Adipocyte (in vitro differentiated cells): ENCODE results near the gene TRRAP.

ENCODE experiments used
- DNase-seq: peaks from one replicate; pipeline ENCODE4 v3.0.0-alpha.2; 2015; ENCODE audit warnings: low read depth
- H3K27me3 ChIP-seq: replicated peaks from 2 replicates; pipeline ENCODE4 v1.7.0; 2013; ENCODE audit warnings: mild to moderate bottlenecking, low read length, moderate library complexity; ENCODE audit not compliant: control insufficient read depth, insufficient read depth
- H3K36me3 ChIP-seq: 2 replicates; pipeline ENCODE4 v1.7.0; 2013; ENCODE audit warnings: low read length, mild to moderate bottlenecking, moderate library complexity; ENCODE audit not compliant: control insufficient read depth, insufficient read depth, severe bottlenecking
- H3K4me1 ChIP-seq: 2 replicates; pipeline ENCODE4 v1.7.0; 2013; ENCODE audit warnings: mild to moderate bottlenecking, low read length, moderate library complexity; ENCODE audit not compliant: control insufficient read depth, insufficient read depth
- H3K4me3 ChIP-seq: 2 replicates; pipeline ENCODE4 v1.7.0; 2013; ENCODE audit warnings: mild to moderate bottlenecking, low read length, moderate library complexity
- H3K9ac ChIP-seq: 2 replicates; pipeline ENCODE4 v1.7.0; 2013; ENCODE audit warnings: mild to moderate bottlenecking, low read length, moderate library complexity
- H3K9me3 ChIP-seq: 2 replicates; pipeline ENCODE4 v1.7.0; 2013; ENCODE audit warnings: mild to moderate bottlenecking, low read length, moderate library complexity; ENCODE audit not compliant: control insufficient read depth

Gene TRRAP

DNA sequence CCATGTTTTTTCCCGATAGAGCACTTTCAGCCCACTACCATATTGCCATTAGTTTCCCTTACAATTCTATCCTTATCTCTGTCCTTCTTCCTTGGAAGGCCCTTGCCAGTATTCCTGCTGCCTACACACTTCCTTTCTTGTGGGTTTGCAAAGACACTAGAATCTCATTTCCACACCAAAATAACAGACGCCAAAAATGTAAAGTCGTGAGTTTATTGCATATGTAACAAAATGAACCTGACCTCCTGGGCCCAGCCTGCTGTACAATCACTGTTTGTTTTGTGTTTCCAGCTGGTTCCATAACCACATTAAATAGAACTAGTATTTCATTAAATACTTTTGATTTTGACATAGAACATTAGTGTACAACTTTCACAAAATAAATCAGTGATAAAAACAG lies 148.9 kb downstream of the TRRAP start:
- Histone ChIP-seq H3K9me3 (no peaks in the 10 kb centered on the region), H3K4me3 (no peak overlapping the region), H3K27me3 (no peaks in the 10 kb centered on the region), H3K36me3 (peaks cover 42% of the 10 kb centered on the region), H3K4me1 (peaks cover 47% of the 10 kb centered on the region), H3K9ac (no peak overlapping the region)
- DNase-seq = no peak

DNA sequence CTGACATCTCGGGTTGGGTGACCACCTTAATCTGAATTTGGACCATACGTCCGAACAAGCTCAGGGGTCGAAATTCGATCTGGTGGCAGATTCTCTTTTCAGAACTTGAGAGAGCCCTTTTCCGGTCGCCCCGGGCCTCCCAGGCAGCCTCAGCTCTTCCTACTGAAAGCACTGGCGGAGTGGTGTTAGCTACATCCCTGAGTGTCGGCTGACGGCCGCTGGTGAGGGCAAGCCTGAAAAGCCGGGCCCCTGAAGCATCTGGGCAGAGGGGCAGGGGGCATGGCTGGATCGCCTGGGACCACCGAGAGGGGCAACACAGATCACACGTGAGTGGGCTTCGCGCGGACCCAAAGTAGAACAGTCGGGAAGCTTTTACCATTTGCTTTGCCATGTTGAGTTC lies 149.5 kb downstream of the TRRAP start:
- no peaks in the 10 kb centered on the region for H3K9me3 ChIP-seq
- no peaks in the 10 kb centered on the region for H3K27me3 ChIP-seq
- no peak overlapping the region for H3K4me3 ChIP-seq
- peaks cover 45% of the 10 kb centered on the region for H3K4me1 ChIP-seq
- H3K9ac ChIP-seq = no peak overlapping the region
- peaks cover 48% of the 10 kb centered on the region for H3K36me3 ChIP-seq
- no peak for DNase-seq

DNA sequence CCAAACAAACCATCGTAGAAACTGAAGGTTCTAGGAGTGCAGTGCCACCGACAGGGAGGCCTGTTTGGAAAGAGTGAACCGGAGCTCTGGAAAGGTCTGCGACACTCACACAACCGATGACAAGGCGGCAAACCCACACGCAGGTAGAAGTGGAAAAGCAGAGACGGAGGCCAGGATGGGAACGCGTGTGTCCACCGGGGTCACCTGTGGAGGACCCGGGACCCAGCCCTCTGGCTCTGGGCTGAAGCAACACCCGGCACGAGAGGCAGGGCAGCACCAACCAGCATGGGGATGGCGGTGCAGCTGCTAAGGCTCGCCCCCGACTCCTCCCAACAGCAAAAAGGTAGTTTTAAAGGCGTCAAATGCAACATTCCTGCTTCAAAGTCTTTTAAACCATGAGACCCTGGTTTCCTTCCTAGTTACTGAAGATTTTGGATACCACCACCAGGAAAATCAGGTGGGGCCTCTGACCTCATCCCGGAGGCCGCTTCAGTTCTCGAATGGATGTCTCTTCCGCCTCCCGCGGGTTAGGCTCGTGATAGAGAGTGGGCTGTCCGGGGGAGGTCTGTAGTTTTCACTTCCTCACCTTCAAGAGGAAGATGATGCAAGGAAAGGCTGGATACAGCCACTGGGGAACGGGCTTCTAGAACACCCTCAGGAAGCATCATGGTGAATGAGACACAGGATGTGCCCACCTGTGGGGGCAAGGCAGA lies 150.1 kb downstream of the TRRAP start:
- H3K4me3 ChIP-seq = no peak overlapping the region
- no peaks in the 10 kb centered on the region for H3K9me3 ChIP-seq
- no peaks in the 10 kb centered on the region for H3K27me3 ChIP-seq
- H3K4me1 ChIP-seq = peaks cover 41% of the 10 kb centered on the region
- no peak for DNase-seq
- H3K36me3 ChIP-seq = peaks cover 54% of the 10 kb centered on the region
- no peak overlapping the region for H3K9ac ChIP-seq

DNA sequence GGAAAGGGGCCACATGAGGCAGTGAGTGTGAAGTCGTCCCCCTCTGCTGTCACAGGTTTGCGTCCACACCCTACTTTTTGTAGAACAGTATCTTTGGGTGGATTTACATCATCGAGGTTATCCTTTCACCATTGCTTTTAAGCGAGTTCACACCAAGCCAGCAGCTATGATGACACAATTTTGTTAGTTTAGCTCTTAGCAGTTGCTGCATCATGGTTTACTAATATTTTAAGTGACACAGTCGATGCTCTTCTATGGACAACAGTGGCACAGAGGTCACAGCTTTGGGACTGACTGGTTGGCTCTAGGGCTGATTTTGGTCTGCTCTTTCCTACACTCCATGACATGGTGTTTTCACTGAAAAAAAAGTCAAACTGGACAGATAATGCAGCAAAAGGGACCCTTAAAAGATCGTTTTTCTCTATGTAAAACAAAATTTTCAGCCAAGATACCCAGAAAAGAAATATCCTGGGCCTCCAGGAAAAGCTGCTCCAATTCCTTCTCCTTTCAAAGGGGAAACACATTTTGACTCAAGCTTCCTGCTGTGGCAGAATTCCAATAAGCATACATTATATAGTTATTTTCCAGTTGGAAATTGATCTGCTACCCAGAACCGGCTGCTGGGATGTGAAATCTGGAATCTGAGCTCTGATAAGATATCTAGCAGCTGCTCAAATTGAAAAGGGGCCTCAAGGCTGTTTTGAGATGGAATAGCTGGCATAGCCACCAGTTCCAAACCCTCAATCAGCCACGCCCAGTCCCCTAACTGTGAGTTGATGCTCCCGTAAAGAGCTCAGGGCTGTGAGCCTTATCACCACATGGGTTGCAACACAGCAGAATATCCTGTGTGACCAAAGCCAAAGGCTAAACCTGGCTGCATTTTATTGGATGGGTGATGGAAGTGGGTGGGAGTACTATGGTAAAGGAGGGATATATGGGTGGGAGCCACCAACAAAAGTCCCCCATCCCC lies 151.4 kb downstream of the TRRAP start:
- DNase-seq = no peak
- H3K36me3 ChIP-seq = peaks cover 68% of the 10 kb centered on the region
- H3K9ac ChIP-seq = no peak overlapping the region
- H3K27me3 ChIP-seq = no peaks in the 10 kb centered on the region
- H3K4me1 ChIP-seq = peaks cover 28% of the 10 kb centered on the region
- no peak overlapping the region for H3K4me3 ChIP-seq
- no peaks in the 10 kb centered on the region for H3K9me3 ChIP-seq

DNA sequence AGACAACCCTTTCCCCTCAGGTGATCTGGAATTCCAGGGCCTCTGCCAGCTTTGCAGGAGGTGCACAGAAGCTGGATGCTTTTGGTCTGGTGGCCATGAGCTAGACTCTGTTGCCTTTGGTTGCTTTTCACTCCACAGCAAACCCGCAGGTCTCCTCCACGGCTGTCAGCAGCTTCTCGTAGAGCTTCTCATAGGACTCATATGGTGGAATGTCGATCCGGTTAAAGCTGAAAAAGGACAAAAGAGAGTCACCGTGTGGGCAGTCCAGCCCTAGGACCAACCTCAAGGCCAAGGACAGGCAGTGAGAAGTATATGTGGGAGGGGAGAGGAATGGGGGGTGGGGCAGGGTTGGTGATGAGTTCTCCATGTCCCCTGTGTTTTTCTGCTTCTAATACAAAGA lies 152.1 kb downstream of the TRRAP start:
- H3K9ac ChIP-seq = peak overlapping the region; percentile 3
- H3K4me3 ChIP-seq = no peak overlapping the region
- peaks cover 24% of the 10 kb centered on the region for H3K4me1 ChIP-seq
- H3K36me3 ChIP-seq = peaks cover 75% of the 10 kb centered on the region
- DNase-seq = no peak
- no peaks in the 10 kb centered on the region for H3K27me3 ChIP-seq
- H3K9me3 ChIP-seq = no peaks in the 10 kb centered on the region

DNA sequence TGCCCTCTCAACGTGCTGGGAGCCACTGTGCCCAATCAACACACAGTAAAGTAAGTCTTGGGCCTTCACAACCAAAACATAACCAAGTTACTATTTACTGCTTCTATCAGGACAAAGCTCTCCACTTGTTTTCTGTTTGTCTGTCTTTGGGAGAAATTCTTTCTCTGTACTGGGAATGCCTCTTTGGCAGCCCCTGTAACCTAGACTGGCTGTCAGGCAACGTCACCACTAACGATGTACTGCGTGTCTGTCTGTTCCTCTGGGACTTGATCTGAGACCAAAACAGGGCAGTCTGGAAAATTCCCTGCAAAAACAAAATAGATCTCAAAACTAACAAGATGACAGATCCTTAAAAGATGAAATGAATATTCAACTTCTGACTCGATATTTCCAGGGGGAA lies 152.6 kb downstream of the TRRAP start:
- DNase-seq = no peak
- H3K4me1 ChIP-seq = peaks cover 25% of the 10 kb centered on the region
- H3K4me3 ChIP-seq = no peak overlapping the region
- H3K27me3 ChIP-seq = no peaks in the 10 kb centered on the region
- H3K36me3 ChIP-seq = peaks cover 80% of the 10 kb centered on the region
- peak overlapping the region; percentile 3 for H3K9ac ChIP-seq
- no peaks in the 10 kb centered on the region for H3K9me3 ChIP-seq

DNA sequence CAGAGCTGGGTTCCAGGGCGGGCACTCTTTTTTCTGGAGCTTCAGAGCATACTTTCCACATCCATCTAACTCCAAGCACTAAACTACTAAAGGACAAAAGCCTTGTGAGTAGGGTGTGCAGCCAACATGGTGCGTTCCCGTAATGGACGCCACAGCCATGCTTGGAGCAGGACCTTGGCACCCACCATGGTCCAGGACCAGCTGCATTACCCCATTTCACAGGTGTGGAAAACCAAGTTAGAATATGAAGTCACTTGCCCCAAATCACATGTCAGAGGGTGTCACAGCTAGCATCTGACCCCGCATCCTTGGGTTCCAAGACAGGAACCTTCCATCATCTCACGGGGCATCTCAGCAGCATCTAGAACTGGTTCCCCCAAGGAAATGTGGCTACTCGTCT lies 153.2 kb downstream of the TRRAP start:
- H3K36me3 ChIP-seq = peaks cover 81% of the 10 kb centered on the region
- H3K4me1 ChIP-seq = peaks cover 29% of the 10 kb centered on the region

DNA sequence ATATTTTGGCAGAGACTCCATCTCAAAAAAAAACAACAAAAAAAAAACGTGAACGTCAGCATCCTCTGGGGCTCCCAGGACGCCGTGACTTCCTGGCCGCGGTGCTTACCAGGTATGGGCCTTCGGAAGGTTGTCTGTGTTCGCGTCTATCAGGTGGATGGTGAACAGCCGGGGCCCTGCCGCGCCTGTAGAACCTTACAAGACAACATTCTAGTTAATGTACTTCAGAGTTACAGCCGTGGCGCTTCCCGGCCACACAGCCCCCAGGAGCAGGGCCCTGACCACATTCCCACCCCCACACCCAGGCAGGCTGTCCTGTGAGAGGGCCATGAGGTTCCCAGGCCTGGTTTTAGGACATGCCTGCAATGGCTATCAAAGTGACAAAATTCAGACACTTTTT lies 154.6 kb downstream of the TRRAP start:
- H3K4me1 ChIP-seq = peaks cover 36% of the 10 kb centered on the region
- no peak overlapping the region for H3K4me3 ChIP-seq
- DNase-seq = no peak
- H3K9me3 ChIP-seq = no peaks in the 10 kb centered on the region
- H3K36me3 ChIP-seq = peaks cover 83% of the 10 kb centered on the region
- no peak overlapping the region for H3K9ac ChIP-seq
- no peaks in the 10 kb centered on the region for H3K27me3 ChIP-seq

More for the DNA sequence above, 153.2 kb downstream of the TRRAP start:
- H3K27me3 ChIP-seq = no peaks in the 10 kb centered on the region
- H3K4me3 ChIP-seq = no peak overlapping the region
- H3K9me3 ChIP-seq = no peaks in the 10 kb centered on the region
- H3K9ac ChIP-seq = peak overlapping the region; percentile 3
- DNase-seq = no peak

DNA sequence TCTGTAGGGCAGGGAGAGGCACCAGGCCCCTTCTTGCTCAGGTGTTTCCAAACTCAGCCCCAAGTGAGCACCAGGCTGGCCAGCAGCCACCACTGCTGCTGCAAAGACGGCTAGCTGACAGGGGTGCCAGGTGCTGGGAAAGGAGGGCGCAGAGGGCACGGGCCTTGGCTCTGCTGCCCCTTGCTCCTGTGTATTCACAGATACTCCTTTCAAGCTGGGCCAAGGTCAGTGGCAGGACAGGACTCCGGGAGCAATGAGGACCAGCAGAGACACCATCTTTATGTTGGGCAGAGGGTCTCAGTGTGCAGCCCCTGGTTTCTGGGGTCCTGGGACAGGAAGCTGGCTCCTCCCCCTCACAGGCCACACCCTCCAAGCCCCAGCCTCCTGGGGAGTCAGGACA lies 155.4 kb downstream of the TRRAP start:
- Histone ChIP-seq H3K27me3 (no peaks in the 10 kb centered on the region), H3K4me1 (peaks cover 36% of the 10 kb centered on the region), H3K36me3 (peaks cover 83% of the 10 kb centered on the region), H3K9me3 (no peaks in the 10 kb centered on the region), H3K9ac (no peak overlapping the region), H3K4me3 (no peak overlapping the region)
- no peak for DNase-seq

DNA sequence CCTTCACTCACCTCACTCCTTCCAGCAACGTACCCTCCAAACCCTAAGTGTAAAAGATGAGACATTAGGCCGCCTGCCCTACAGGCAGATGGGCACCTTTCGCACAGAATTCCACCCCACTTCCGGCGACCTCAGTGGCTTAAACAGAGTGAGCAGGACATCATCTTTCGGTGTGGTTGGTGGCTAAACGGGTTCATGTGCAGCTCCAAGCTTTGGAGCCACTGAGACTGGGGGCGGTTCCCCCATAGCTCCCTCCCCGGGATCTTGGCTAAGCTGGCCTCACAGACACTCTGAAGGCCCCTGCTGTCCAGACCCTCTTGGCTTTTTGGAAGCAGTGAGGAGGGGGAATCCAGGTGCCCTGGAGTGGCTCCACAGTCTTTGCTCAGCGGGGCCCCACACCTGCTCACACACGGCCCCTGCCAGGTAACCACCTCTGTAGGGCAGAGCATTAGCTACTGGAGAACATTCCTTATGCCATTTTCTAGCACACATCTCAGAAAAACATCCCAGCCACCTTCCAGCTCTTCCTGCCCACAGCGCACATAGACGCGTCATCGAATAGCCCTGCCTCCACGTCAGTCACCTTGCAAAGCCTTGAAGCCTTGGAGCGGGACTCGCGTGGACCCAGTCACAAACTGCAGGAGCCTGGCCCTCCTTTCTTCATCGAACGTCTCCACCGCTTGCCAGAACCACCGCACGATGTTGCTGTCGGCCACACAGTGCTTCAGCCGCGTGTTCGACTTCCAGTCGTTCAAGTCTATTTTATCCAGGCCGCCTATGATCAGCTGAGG lies 156.8 kb downstream of the TRRAP start:
- Histone ChIP-seq H3K4me3 (no peak overlapping the region), H3K4me1 (peaks cover 27% of the 10 kb centered on the region), H3K9me3 (no peaks in the 10 kb centered on the region), H3K9ac (no peak overlapping the region), H3K36me3 (peaks cover 78% of the 10 kb centered on the region), H3K27me3 (no peaks in the 10 kb centered on the region)
- no peak for DNase-seq
